HG03196 (cell line): ENCODE results near the gene PXT1.
"Not testable (repeated sequence)": the region's sequence is repeated elsewhere in the genome, so short reads cannot be mapped to it uniquely, and the experiment has no call there.

ENCODE experiments used
- ATAC-seq: cut with Tn5 transposase; IDR thresholded peaks from one replicate; pipeline ENCODE4 v1.9.1; 2021; ENCODE audit not compliant: unreplicated experiment

Gene PXT1

DNA sequence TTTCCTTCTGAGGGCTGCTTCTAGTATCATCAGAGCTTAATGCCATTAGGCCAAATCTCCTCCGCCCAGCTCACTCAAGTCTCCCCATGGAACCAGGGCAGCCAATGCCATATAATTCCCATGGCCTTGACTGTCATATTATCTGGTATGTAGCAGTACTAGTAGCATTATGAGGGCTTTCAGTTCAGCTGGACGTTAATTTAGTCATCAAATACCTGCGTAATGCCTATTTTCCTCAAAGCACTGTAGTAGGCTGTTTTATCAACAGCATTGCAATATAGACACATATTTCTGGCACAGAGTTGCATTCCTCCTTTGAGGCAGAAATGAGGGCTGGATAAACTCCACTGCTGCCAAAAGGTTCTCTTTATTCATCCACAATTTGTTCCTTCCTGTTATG lies 1.8 kb upstream of the PXT1 start:
- ATAC-seq: no peak

DNA sequence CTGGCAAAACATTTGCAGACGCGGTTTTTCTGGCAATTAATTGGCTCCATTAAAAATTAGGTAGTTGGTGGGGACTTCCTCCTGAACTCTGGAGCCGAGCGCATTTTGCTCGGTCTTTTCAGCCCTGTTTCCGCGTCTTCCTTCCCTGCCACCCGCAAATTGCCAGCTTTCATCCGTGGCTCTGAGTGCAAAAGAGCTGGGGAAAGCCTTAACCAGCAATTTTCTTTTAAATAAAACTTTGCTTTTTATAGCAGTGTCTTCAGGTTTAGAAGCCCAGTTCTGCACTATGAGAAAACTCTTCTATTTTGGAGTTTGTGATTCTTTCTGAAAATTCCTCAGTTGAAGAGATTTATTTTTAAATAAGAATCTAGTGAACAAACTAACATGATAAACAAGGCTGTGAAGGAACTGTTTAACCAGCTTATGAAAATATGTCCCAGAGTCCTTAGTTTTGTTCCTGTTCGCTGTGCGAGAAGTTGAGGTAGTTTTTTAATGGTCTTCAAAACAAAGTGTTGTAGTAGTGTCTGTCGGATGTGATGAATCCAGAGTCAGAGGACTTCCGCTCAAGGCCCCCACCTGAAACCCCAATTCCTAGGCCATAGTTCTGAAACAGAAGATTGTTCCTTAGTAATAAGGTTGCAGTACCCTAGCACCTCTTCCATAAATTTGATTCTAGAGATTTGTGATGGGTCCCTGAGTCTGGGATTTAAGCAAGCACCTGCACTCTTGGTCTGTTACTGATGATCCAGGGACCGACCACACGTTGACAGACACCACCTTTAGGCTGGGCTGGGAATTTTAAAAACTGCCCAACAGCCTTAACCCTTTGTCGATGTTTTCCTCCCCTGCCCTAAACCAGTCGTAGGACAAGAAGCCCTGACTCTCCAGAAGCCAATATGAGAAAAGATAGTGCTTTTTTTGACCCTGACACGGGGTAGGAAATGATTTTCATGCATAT lies 1.1 kb upstream of the PXT1 start:
- ATAC-seq: no peak

DNA sequence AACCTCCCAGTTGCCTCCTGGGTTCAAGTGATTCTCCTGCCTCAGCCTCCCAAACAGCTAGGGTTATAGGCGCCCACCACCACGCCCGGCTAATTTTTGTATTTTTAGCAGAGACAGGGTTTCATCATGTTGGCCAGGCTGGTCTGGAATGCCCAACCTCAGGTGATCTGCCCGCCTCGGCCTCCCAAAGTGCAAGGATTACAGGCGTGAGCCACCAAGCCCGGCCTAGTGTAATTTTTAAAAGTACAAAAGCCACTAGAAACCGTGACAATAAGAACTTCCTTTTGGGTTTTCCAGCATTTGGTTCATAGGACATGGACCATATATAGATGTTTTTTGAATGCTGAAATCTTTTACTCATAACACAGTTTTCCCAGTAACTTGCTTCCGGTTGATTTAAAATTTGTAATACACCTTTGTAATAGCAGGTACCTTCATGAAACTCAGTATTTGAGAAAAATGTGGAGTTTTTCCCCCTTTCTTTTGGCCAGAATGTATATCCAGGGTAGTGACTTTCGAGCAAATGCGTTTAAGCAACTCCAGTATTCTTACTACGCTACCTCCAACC lies 467 bp downstream of the PXT1 start:
- no peak for ATAC-seq

GRCh38 chr6:36441307-36441894 lies 1.3 kb downstream of the PXT1 start:
- peak; percentile 64 for ATAC-seq

DNA sequence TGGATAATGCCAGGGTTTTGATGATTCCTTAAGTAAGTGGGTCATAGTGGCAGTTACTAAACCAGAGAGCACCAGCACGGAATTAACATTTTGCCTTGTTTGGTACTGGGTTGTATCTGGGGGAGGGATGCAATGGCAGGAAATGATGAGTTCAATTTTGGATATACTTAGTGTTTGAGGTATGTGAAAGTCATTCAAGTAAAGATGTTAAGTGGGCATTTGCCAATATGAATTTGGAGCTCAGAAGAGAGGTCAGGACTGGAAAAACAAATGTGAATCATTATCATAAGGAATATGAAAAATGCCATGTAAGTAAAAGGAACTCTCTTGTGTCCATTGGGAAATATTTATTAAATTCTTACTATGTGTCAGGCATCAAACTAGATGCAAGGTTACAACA lies 6.2 kb downstream of the PXT1 start:
- no peak for ATAC-seq

GRCh38 chr6:36432151-36432671 lies 10.4 kb downstream of the PXT1 start:
- no peak for ATAC-seq

DNA sequence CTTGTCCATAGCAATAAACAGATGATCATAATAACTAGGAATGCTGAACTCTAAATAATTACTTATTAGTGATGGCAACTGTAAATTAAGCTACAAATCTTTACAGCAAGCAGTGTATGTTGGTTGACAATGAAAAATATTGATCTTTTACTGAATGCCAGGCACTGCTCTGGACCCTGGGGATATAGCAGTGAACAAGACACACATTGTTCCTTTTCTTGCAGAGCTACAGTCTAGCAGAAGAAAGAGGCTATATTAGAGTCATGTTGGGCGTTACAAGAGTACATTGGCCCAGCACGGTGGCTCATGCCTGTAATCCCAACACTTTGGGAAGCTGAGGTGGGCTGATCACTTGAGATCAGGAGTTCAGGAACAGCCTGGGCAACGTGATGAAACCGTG lies 11.5 kb downstream of the PXT1 start:
- ATAC-seq: no peak

- no peak for ATAC-seq
Observed at GRCh38 chr6:36430351-36430750, 12.3 kb downstream of the PXT1 start.

- no peak for ATAC-seq
Observed at GRCh38 chr6:36428911-36429310, 13.7 kb downstream of the PXT1 start.

GRCh38 chr6:36426622-36427021 lies 16.0 kb downstream of the PXT1 start:
- no peak for ATAC-seq

GRCh38 chr6:36423101-36423824 lies 19.4 kb downstream of the PXT1 start:
- ATAC-seq: peak; percentile 94

- no peak for ATAC-seq
Observed at GRCh38 chr6:36422714-36423100, 19.9 kb downstream of the PXT1 start.

- no peak for ATAC-seq
Observed at GRCh38 chr6:36419310-36419709, 23.3 kb downstream of the PXT1 start.

DNA sequence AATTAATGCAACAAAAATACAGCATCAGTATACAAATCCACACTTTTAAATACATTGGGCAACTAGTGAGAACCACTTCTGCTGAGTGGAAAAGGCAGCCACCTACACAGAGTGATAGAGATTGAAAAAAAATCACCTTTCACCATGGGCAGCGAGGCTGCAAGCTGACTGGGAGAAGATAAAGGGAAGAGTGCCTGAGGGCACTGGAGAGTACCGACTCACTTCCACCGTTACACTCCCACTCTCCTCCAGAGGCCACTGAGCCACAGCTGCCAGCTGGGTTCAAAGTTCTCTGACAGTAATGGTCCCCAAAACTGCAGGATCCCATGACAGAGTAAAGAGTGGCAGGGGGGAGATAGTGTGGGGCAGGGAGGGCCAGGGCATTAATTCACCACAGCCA lies 24.1 kb downstream of the PXT1 start:
- no peak for ATAC-seq

DNA sequence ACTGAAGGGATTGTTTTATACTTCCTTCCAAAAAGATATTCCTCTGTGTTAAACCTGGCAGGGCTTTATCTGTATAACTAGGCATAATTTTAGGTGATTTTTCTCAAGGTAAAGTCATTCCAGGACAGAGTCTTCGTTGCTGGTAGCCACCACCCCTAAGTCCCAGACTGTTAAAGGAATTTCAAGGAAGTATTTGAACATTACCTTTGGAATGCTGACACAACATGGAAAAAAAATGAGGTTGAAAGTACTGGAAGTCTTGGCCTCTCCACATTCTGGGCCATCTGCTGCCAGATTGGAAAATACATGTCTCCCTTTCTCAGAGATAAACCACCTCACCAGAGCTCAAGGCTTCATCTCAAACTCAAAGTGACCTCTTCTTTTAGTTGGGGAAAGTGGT lies 28.2 kb downstream of the PXT1 start:
- no peak for ATAC-seq

- ATAC-seq: no peak
Observed at GRCh38 chr6:36413489-36414480, 28.9 kb downstream of the PXT1 start.

DNA sequence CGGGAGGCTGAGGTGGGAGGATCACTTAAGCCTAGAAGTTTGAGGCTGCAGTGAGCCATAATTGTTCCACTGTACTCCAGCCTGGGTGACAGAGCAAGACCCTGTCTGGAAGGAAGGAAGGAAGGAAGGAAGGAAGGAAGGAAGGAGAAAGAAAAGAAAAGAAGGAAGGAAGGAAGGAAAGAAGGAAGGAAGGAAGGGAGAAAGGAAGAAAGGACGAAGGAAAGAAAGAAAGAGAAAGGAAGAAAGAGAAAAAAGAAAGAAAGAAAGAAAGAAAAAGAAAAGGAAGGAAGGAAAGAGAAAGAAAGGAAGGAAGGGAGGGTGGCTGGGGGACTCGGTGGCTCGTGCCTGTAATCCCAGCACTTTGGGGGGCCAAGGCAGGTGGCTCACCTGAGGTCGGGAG lies 32.9 kb downstream of the PXT1 start:
- ATAC-seq: not testable (repeated sequence)

GRCh38 chr6:36404164-36404563 lies 38.5 kb downstream of the PXT1 start:
- no peak for ATAC-seq

GRCh38 chr6:36402481-36402880 lies 40.2 kb downstream of the PXT1 start:
- ATAC-seq: no peak

DNA sequence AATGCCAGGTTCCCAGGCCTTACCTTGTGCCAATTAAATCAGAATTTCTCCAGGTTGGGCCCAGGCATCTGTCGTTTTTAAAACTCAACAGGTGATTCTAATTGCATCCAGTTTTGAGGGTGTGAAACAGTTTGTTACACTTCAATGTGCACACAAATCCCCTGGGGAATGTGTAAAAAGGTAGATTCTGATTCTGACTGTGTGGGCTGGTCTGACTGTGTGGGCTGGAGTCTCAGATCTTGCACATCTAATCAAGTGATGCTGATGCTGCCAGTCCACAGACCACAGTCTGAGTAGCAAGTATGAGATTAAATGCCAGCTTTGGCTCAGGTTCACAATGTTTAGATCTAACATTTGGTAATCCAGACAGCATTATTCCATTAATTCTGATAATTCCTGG lies 42.7 kb downstream of the PXT1 start:
- no peak for ATAC-seq
